ENCODE measurements around the gene TH.

Gene TH

DNA sequence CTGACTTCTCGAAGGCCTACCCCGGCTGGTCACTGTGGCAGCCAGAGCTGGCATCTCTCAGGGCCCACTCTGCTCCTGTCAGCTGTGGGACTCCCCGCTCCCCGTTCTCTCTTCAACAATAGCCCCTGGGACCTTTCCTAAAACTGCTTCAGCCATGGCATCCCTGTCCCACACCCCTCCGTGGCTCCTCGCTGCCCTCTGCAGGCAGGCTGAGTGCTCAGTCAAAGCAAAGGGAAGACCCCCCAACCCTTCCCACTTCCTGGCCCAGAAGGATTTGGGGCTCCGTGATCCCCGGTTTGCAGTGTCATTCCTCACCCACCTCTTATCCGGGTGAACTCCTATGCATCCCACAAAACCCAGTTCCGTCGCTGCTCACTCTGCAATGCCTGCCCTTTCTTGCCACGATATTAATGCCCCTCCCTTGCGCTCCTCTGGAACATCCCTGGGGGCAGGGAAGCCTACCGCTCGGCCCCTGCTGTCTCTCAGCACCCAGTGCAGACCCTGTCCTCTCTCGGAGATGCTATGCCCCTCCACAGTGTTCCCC is 1.6 kb upstream of the TH start:
- Histone ChIP-seq H3K4me1 (ENCODE audit: control insufficient read depth in 1 of 2, insufficient read depth in 1 of 2, low read depth in 1 of 2, low read length in 1 of 2) (no peaks in the 10 kb centered on the region), H3K27me3 (peaks cover 11% of the 10 kb centered on the region), H3K4me3 (ENCODE audit: low read depth in 1 of 2, low read length in 1 of 2) (no peak overlapping the region), H3K27ac (no peak overlapping the region), H3K36me3 (no peaks in the 10 kb centered on the region), H3K9me3 (no peaks in the 10 kb centered on the region)
- TF ChIP-seq CTCF (IDR thresholded peaks at IDR 0.05): no peak

GRCh38 chr11:2172676-2173075 is 1.1 kb upstream of the TH start:
- H3K36me3 ChIP-seq: no peaks in the 10 kb centered on the region
- H3K27ac ChIP-seq: no peak overlapping the region
- H3K4me1 ChIP-seq (ENCODE audit: control insufficient read depth in 1 of 2, insufficient read depth in 1 of 2, low read depth in 1 of 2, low read length in 1 of 2): no peaks in the 10 kb centered on the region
- H3K27me3 ChIP-seq: peaks cover 17% of the 10 kb centered on the region
- H3K4me3 ChIP-seq (ENCODE audit: low read depth in 1 of 2, low read length in 1 of 2): no peak overlapping the region
- TF ChIP-seq CTCF (IDR thresholded peaks at IDR 0.05): no peak
- no peaks in the 10 kb centered on the region for H3K9me3 ChIP-seq

DNA sequence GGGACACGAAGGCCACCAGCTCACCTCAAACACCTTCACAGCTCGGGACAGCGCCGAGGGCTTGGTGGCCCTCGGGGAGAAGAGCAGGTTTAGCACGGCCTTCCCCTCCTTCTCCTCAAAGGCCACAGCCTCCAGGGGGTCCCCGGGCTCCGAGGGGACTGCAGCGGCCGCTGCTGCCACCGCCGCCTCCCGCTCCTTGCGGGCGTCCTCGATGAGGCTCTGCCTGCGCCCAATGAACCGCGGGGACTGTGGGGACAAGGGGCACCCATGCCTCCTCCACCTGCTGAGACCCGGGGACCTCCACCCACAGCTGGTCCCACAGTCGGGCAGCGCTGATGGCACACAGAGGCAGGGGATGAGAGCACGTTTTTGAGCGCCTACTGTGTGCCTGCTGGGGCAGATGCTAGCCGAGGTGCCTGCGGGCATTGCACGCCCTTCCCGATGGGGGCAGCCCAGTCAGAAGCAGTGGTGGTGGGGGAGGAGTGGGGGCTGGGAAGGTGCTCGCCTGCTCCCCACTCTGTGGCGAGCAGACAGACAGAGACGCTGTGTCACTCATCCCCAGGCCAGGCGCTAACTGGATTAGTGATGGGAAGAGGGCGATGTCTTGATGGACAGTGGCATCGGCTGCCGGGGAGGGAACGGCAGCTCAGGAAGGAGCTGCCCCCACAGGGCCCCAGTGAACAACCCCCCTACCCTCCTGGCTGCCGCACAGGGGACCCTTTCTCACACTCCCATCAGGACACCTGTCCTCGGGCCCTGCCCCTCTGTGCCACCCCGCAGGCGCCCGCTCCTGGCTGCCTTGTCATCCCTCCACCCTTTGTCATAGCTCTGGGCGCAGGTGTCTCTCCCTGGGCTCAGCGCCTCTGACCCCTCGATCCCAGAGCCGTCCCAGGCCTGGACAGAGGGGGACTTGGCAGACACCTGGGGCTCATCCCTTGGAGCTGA is 1.7 kb downstream of the TH start:
- TF ChIP-seq CTCF (IDR thresholded peaks at IDR 0.05): no peak

DNA sequence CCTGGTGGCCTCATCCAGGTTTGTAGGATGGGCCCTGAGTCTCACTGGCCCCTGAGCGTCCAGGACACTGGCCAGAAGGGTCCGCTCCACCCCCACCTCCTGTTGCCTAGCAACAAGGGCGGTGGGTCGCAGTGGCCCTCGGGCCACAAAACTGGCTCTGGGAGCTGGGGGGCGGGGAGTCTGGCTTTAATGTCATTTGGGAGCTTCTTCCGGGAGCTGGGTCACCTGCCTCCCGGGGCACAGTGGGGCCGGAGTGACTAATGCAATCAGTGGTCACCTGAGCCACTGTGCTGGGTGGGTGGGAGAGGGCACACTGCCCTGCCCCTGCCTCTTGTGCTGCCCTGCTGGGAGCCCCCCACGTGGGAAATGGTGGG is 2.6 kb downstream of the TH start:
- H3K27me3 ChIP-seq: peaks cover 46% of the 10 kb centered on the region
- TF ChIP-seq CTCF (IDR thresholded peaks at IDR 0.05): no peak
- H3K9me3 ChIP-seq: no peaks in the 10 kb centered on the region
- no peak overlapping the region for H3K27ac ChIP-seq
- H3K36me3 ChIP-seq: no peaks in the 10 kb centered on the region
- no peak overlapping the region for H3K4me3 ChIP-seq (ENCODE audit: low read depth in 1 of 2, low read length in 1 of 2)
- no peaks in the 10 kb centered on the region for H3K4me1 ChIP-seq (ENCODE audit: control insufficient read depth in 1 of 2, insufficient read depth in 1 of 2, low read depth in 1 of 2, low read length in 1 of 2)

More for the DNA sequence above, 1.7 kb downstream of the TH start:
- H3K9me3 ChIP-seq: no peaks in the 10 kb centered on the region
- peaks cover 45% of the 10 kb centered on the region for H3K27me3 ChIP-seq
- no peaks in the 10 kb centered on the region for H3K36me3 ChIP-seq
- no peak overlapping the region for H3K4me3 ChIP-seq (ENCODE audit: low read depth in 1 of 2, low read length in 1 of 2)
- H3K27ac ChIP-seq: no peak overlapping the region
- H3K4me1 ChIP-seq (ENCODE audit: control insufficient read depth in 1 of 2, insufficient read depth in 1 of 2, low read depth in 1 of 2, low read length in 1 of 2): no peaks in the 10 kb centered on the region

- H3K9me3 ChIP-seq: no peaks in the 10 kb centered on the region
- H3K27ac ChIP-seq: no peak overlapping the region
- TF ChIP-seq CTCF (IDR thresholded peaks at IDR 0.05): no peak
- peaks cover 46% of the 10 kb centered on the region for H3K27me3 ChIP-seq
- no peaks in the 10 kb centered on the region for H3K4me1 ChIP-seq (ENCODE audit: control insufficient read depth in 1 of 2, insufficient read depth in 1 of 2, low read depth in 1 of 2, low read length in 1 of 2)
- no peaks in the 10 kb centered on the region for H3K36me3 ChIP-seq
- H3K4me3 ChIP-seq (ENCODE audit: low read depth in 1 of 2, low read length in 1 of 2): no peak overlapping the region
These were observed 3.2 kb downstream of the TH start for GRCh38 chr11:2168286-2169004.
